HCT116 (cell line): ENCODE results near the gene BBX. TPM values are rescaled to one million over a fixed set of nuclear protein-coding genes. Genes with fewer than 3 reads are reported as not detected.

Experiments used
- ATAC-seq: fragments of 200-7000 bp; cut with Tn5 transposase; 2 replicates; pipeline ENCODE4 v1.9.1; 2020; ENCODE audit warnings: mild to moderate bottlenecking, moderate library complexity
- BruUV-seq: library from RNA; stranded (reverse); fragments of 400-500 nt; replicated peaks from 2 replicates; lab custom pipeline; 2021; lab: Mats Ljungman, UMichigan
- CTCF ChIA-PET: fragments of 300-600 bp; sonication (Branson Sonifier 250); formaldehyde crosslinking; loops from one replicate; lab custom pipeline; 2021; ENCODE audit warnings: antibody characterized with exemption; lab: Charles Lee
- POLR2A ChIA-PET: fragments of 300-600, 350-600 bp; sonication (Branson Sonifier 250); formaldehyde crosslinking; loops from one replicate; lab custom pipeline; 2021; ENCODE audit warnings: antibody characterized with exemption; lab: Charles Lee
- RAD21 ChIA-PET, 2 experiments: fragments of 300-600 bp; sonication (Branson Sonifier 250); formaldehyde crosslinking; loops; one replicate each; lab custom pipeline; 2023; ENCODE audit warnings: low total read pairs in 2 of 2; ENCODE audit not compliant: uncharacterized antibody in 2 of 2, unreplicated experiment in 2 of 2, low non-redundant PET in 1 of 2; lab: Charles Lee
- DNase-seq: peaks from one replicate; pipeline ENCODE4 v3.0.0-alpha.2; 2010; ENCODE audit warnings: low read depth, low spot score
- H2AFZ ChIP-seq: fragments of 200-600 bp; shearing (Covaris generic), sonication (generic); 2 replicates; pipeline ENCODE4 v1.6.1; 2017; ENCODE audit warnings: low read depth, mixed run types, mixed read lengths, antibody characterized with exemption, low read length; ENCODE audit not compliant: poor library complexity, severe bottlenecking
- H3K27ac ChIP-seq: 2 replicates; pipeline ENCODE4 v1.5.1; 2012; ENCODE audit warnings: low read depth, low read length
- H3K27me3 ChIP-seq: fragments of 200-600 bp; sonication (generic); 2 replicates; pipeline ENCODE4 v1.6.1; 2016; ENCODE audit warnings: mixed run types, low read length, mixed read lengths; ENCODE audit not compliant: insufficient read depth
- H3K36me3 ChIP-seq, 2 experiments: fragments of 200-500 bp in 1 of 2; fragments of 200-600 bp in 1 of 2; sonication (Bioruptor generic) in 1 of 2; sonication (generic) in 1 of 2; 2 replicates each; pipeline versions ENCODE4 v1.5.1 to v1.6.1; 2014 to 2016; ENCODE audit warnings: low read length in 2 of 2, inconsistent platforms in 1 of 2, mixed read lengths in 1 of 2, mixed run types in 1 of 2; ENCODE audit not compliant: insufficient read depth in 2 of 2, control insufficient read depth in 1 of 2
- H3K4me1 ChIP-seq, 2 experiments: fragments of 200-600 bp in 1 of 2; sonication (generic) in 1 of 2; 2 replicates each; pipeline versions ENCODE4 v1.5.1 to v1.6.1; 2012 to 2017; ENCODE audit warnings: low read length in 2 of 2, inconsistent platforms in 1 of 2, mild to moderate bottlenecking in 1 of 2, mixed read lengths in 1 of 2, mixed run types in 1 of 2, moderate library complexity in 1 of 2; ENCODE audit not compliant: insufficient read depth in 2 of 2, control insufficient read depth in 1 of 2
- H3K4me2 ChIP-seq: fragments of 200-600 bp; sonication (generic); 2 replicates; pipeline ENCODE4 v1.6.1; 2017; ENCODE audit warnings: mixed run types, low read length, mixed read lengths
- H3K4me3 ChIP-seq, 2 experiments: fragments of 200-600 bp in 1 of 2; sonication (generic) in 1 of 2; replicated peaks in 1 of 2; 2 replicates each; pipeline ENCODE4 v1.5.1; 2011 to 2016; ENCODE audit warnings: low read length in 2 of 2, control low read depth in 1 of 2, low read depth in 1 of 2, mild to moderate bottlenecking in 1 of 2, mixed read lengths in 1 of 2, mixed run types in 1 of 2
- H3K79me2 ChIP-seq: fragments of 200-600 bp; sonication (generic); 2 replicates; pipeline ENCODE4 v1.6.1; 2017; ENCODE audit warnings: mild to moderate bottlenecking, mixed run types, low read length, moderate library complexity, mixed read lengths; ENCODE audit not compliant: insufficient read depth
- H3K9ac ChIP-seq: fragments of 200-600 bp; sonication (generic); 2 replicates; pipeline ENCODE4 v1.6.1; 2016; ENCODE audit warnings: low read length, mixed read lengths
- H3K9me2 ChIP-seq: fragments of 200-600 bp; sonication (generic), shearing (Covaris generic); 2 replicates; pipeline ENCODE4 v1.6.1; 2017; ENCODE audit warnings: mixed run types, mild to moderate bottlenecking, moderate library complexity; ENCODE audit not compliant: insufficient read depth
- H3K9me3 ChIP-seq, 2 experiments: fragments of 200-500 bp in 1 of 2; fragments of 200-600 bp in 1 of 2; sonication (Bioruptor generic) in 1 of 2; sonication (generic) in 1 of 2; 2 replicates each; pipeline ENCODE4 v1.6.1; 2014 to 2017; ENCODE audit warnings: low read length in 2 of 2, mixed read lengths in 2 of 2, inconsistent platforms in 1 of 2, low read depth in 1 of 2, mild to moderate bottlenecking in 1 of 2, mixed run types in 1 of 2, moderate library complexity in 1 of 2; ENCODE audit not compliant: control insufficient read depth in 1 of 2, insufficient read depth in 1 of 2
- H4K20me1 ChIP-seq: fragments of 200-600 bp; sonication (generic), shearing (Covaris generic); 2 replicates; pipeline ENCODE4 v1.6.1; 2017; ENCODE audit warnings: mixed run types, mild to moderate bottlenecking, moderate library complexity; ENCODE audit not compliant: insufficient read depth
- CBX3 ChIP-seq: IDR thresholded peaks from 2 replicates; pipeline ENCODE4 v1.6.1; 2012; ENCODE audit warnings: low read depth
- ELF1 ChIP-seq: IDR thresholded peaks from 2 replicates; pipeline ENCODE4 v1.6.1; 2012; ENCODE audit warnings: low read depth, borderline replicate concordance
- EZH2 ChIP-seq: fragments of 200-600 bp; sonication (generic); IDR thresholded peaks from 2 replicates; pipeline ENCODE4 v1.6.1; 2017; ENCODE audit warnings: antibody characterized with exemption, mixed run types
- EZH2phosphoT487 ChIP-seq: fragments of 200-600 bp; IDR thresholded peaks from 2 replicates; pipeline ENCODE4 v1.6.1; 2018; ENCODE audit warnings: antibody characterized with exemption, borderline replicate concordance
- MAX ChIP-seq: IDR thresholded peaks from 2 replicates; pipeline ENCODE4 v1.6.1; 2012
- POLR2A ChIP-seq: IDR thresholded peaks from 2 replicates; pipeline ENCODE4 v1.7.0; 2011; ENCODE audit warnings: borderline replicate concordance; ENCODE audit not compliant: insufficient read depth, insufficient read length; ENCODE audit errors: extremely low read depth
- SIN3A ChIP-seq: IDR thresholded peaks from 2 replicates; pipeline ENCODE4 v1.6.1; 2012; ENCODE audit warnings: low read depth
- YY1 ChIP-seq: IDR thresholded peaks from 2 replicates; pipeline ENCODE4 v1.6.1; 2011; ENCODE audit warnings: low read length, low read depth, moderate library complexity, mild to moderate bottlenecking; ENCODE audit not compliant: insufficient replicate concordance; ENCODE audit errors: extremely low read depth
- ZBTB33 ChIP-seq: IDR thresholded peaks from 2 replicates; pipeline ENCODE4 v1.6.1; 2011; ENCODE audit warnings: mild to moderate bottlenecking, low read length, moderate library complexity; ENCODE audit not compliant: insufficient replicate concordance; ENCODE audit errors: extremely low read depth
- intact Hi-C: fragments of 100-400 bp; cut with micrococcal nuclease; formaldehyde crosslinking; loops from 2 replicates; pipeline ENCODE4 v1.10.0; 2022
- total RNA-seq: library from RNA; stranded (reverse); gene quantifications from one replicate; pipeline ENCODE4 v1.2.1, GENCODE V29; 2021; ENCODE audit not compliant: unreplicated experiment

The BBX gene
- total RNA-seq, 1 experiment from 2014 or later = 55.6 TPM

GRCh38 chr3:107797586-107797985 is 274.8 kb downstream of the BBX start:
- ChIA-PET RAD21 (no interaction called here), CTCF (no interaction called here), POLR2A (no interaction called here)
- TF ChIP-seq POLR2A (no peak), MAX (no peak), YY1 (no peak), ZBTB33 (no peak), SIN3A (no peak), EZH2 (no peak), ELF1 (no peak), EZH2phosphoT487 (no peak), CBX3 (no peak)
- Histone ChIP-seq H3K36me3 (peaks cover 7 to 13% of the 10 kb centered on the region in 2 experiments; a peak in 2 of 4 replicates), H3K4me3 (no peak overlapping the region), H3K4me1 (no peaks in the 10 kb centered on the region), H3K9me3 (no peaks in the 10 kb centered on the region), H4K20me1 (no peaks in the 10 kb centered on the region), H3K27ac (no peak overlapping the region), H3K9me2 (no peaks in the 10 kb centered on the region), H2AFZ (no peak overlapping the region), H3K4me2 (no peak overlapping the region), H3K27me3 (no peaks in the 10 kb centered on the region), H3K79me2 (no peaks in the 10 kb centered on the region), H3K9ac (no peak overlapping the region)
- no TSS peak for BruUV-seq
- no peak for DNase-seq
- intact Hi-C loops = no loop called here
- ATAC-seq = no peak
